22Rv1 (cell line): ENCODE data around the gene NUP210.
A peak's percentile ranks its signal among the peaks of the same experiment; 100 is the strongest.

Experiments
- H3K27ac ChIP-seq: fragments of 450-650 bp; 2 replicates; pipeline ENCODE4 v1.5.1; 2017
- CTCF ChIP-seq: fragments of 450-650 bp; IDR thresholded peaks from 2 replicates; pipeline ENCODE4 v1.5.1; 2017; ENCODE audit warnings: mild to moderate bottlenecking
- ZFX ChIP-seq: fragments of 450-650 bp; IDR thresholded peaks from 2 replicates; pipeline ENCODE4 v1.6.1; 2017; ENCODE audit warnings: antibody characterized with exemption, borderline replicate concordance

Gene NUP210

GRCh38 chr3:13427662-13428603 is 7.8 kb upstream of the NUP210 start:
- TF ChIP-seq CTCF: no peak
- no peak for TF ChIP-seq ZFX
- no peak overlapping the region for H3K27ac ChIP-seq

- TF ChIP-seq ZFX: no peak
- H3K27ac ChIP-seq: no peak overlapping the region
Measured at GRCh38 chr3:13426591-13426990, 6.5 kb upstream of the NUP210 start.

GRCh38 chr3:13425689-13426088 is 5.6 kb upstream of the NUP210 start:
- no peak for TF ChIP-seq CTCF
- no peak for TF ChIP-seq ZFX
- no peak overlapping the region for H3K27ac ChIP-seq

- H3K27ac ChIP-seq: no peak overlapping the region
- TF ChIP-seq CTCF (no peak), ZFX (no peak)
Measured at GRCh38 chr3:13424865-13425617, 4.9 kb upstream of the NUP210 start.

GRCh38 chr3:13424141-13424844 is 4.2 kb upstream of the NUP210 start:
- no peak for TF ChIP-seq CTCF
- TF ChIP-seq ZFX: no peak
- H3K27ac ChIP-seq: no peak overlapping the region

- H3K27ac ChIP-seq: peak overlapping the region; percentile 80
- TF ChIP-seq ZFX (no peak), CTCF (no peak)
Measured at GRCh38 chr3:13420831-13421765, 976 bp upstream of the NUP210 start.

- H3K27ac ChIP-seq: peak overlapping the region; percentile 80
- TF ChIP-seq ZFX: no peak
- peak; percentile 20 for TF ChIP-seq CTCF
Measured at GRCh38 chr3:13419505-13420044, 547 bp downstream of the NUP210 start.
